Tibial nerve (tissue), 4 donors: ENCODE results near the gene ECE1. TPM values are rescaled to one million over a fixed set of nuclear protein-coding genes. Genes with fewer than 3 reads are reported as not detected.

Experiments used
- DNase-seq, 2 donors: peaks; one replicate each; pipeline ENCODE4 v3.0.0-alpha.2; 2019; ENCODE audit warnings: low spot score in 2 of 2
- H3K27ac ChIP-seq, 4 donors: fragments of 200-600 bp; sonication (generic) in 3 of 4; one replicate each; pipeline ENCODE4 v1.5.1; 2017 to 2019; ENCODE audit warnings: mild to moderate bottlenecking in 1 of 4
- H3K27me3 ChIP-seq, 2 donors: fragments of 200-600 bp; sonication (generic) in 1 of 2; one replicate each; pipeline versions ENCODE4 v1.5.1 to v1.6.0; 2017 to 2019
- H3K36me3 ChIP-seq, 3 donors: fragments of 200-600 bp; sonication (generic); one replicate each; pipeline ENCODE4 v1.5.1; 2018 to 2019
- H3K4me1 ChIP-seq, 4 donors: fragments of 200-600 bp; sonication (generic) in 3 of 4; one replicate each; pipeline ENCODE4 v1.5.1; 2017 to 2019
- H3K4me3 ChIP-seq, 4 donors: fragments of 200-600 bp; sonication (generic) in 3 of 4; one replicate each; pipeline ENCODE4 v1.5.1; 2017 to 2019; ENCODE audit warnings: mild to moderate bottlenecking in 1 of 4, moderate library complexity in 1 of 4
- H3K9me3 ChIP-seq, 4 donors: fragments of 200-600 bp; sonication (generic) in 3 of 4; one replicate each; pipeline ENCODE4 v1.5.1; 2017 to 2019
- EP300 ChIP-seq, 2 donors: sonication (generic); formaldehyde crosslinking; IDR thresholded peaks; one replicate each; pipeline ENCODE4 v1.6.1; 2017; ENCODE audit warnings: antibody characterized with exemption in 2 of 2, mild to moderate bottlenecking in 1 of 2
- POLR2A ChIP-seq, 2 donors: fragments of 450-650 bp; IDR thresholded peaks; one replicate each; pipeline ENCODE4 v1.6.1; 2017; ENCODE audit warnings: antibody characterized with exemption in 2 of 2, mild to moderate bottlenecking in 2 of 2, moderate library complexity in 2 of 2
- WGBS, 2 donors: methylation state at CpG; one replicate each; pipeline ENCODE4 v1.1.5; 2018; 5-methylcytosine and 5-hydroxymethylcytosine counted together
- total RNA-seq, 4 donors: library from RNA; depleted of rRNA; stranded (reverse); fragments of >200 nt; gene quantifications; one replicate each; pipeline ENCODE4 v1.1.0, GENCODE V29; 2016
- TF ChIP-seq, protein P1 (sequence below), 5 experiments: fragments of 200-600 bp in 3 of 5; fragments of 450-650 bp in 2 of 5; sonication (generic) in 3 of 5; IDR thresholded peaks; one replicate each; pipeline ENCODE4 v1.5.1; 2016 to 2019; ENCODE audit warnings: antibody characterized with exemption in 5 of 5, mild to moderate bottlenecking in 3 of 5, moderate library complexity in 2 of 5

ECE1 gene
- total RNA-seq, 4 donors from 2014 or later, result 84.1 to 128 (median 110) TPM

- Histone ChIP-seq H3K27ac (peak overlapping the region; percentile 83 to 98 (median 92)), H3K4me3 (no peak overlapping the region), H3K36me3 (no peaks in the 10 kb centered on the region), H3K27me3 (no peaks in the 10 kb centered on the region), H3K4me1 (peaks cover 0 to 100% (median 80%) of the 10 kb centered on the region in 4 donors), H3K9me3 (no peaks in the 10 kb centered on the region)
- DNase-seq, result no peak
- 78 to 80% methylated on average over 9 of the region's 9 CpGs for WGBS, 2 donors
- TF ChIP-seq EP300 (IDR thresholded peaks at IDR 0.05), result no peak
- TF ChIP-seq, protein P1, sequence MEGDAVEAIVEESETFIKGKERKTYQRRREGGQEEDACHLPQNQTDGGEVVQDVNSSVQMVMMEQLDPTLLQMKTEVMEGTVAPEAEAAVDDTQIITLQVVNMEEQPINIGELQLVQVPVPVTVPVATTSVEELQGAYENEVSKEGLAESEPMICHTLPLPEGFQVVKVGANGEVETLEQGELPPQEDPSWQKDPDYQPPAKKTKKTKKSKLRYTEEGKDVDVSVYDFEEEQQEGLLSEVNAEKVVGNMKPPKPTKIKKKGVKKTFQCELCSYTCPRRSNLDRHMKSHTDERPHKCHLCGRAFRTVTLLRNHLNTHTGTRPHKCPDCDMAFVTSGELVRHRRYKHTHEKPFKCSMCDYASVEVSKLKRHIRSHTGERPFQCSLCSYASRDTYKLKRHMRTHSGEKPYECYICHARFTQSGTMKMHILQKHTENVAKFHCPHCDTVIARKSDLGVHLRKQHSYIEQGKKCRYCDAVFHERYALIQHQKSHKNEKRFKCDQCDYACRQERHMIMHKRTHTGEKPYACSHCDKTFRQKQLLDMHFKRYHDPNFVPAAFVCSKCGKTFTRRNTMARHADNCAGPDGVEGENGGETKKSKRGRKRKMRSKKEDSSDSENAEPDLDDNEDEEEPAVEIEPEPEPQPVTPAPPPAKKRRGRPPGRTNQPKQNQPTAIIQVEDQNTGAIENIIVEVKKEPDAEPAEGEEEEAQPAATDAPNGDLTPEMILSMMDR (IDR thresholded peaks at IDR 0.05), result no peak
- no peak for TF ChIP-seq POLR2A (IDR thresholded peaks at IDR 0.05)
Measured at GRCh38 chr1:21317690-21318043, 27.4 kb upstream of the ECE1 start.

GRCh38 chr1:21317035-21317689 is 26.9 kb upstream of the ECE1 start:
- H3K36me3 ChIP-seq, result no peaks in the 10 kb centered on the region
- no peaks in the 10 kb centered on the region for H3K27me3 ChIP-seq
- H3K4me1 ChIP-seq, result peaks cover 0 to 99% (median 75%) of the 10 kb centered on the region in 4 donors
- 21 to 37% methylated on average over 15 to 16 of the region's 16 CpGs for WGBS, 2 donors
- TF ChIP-seq EP300 (IDR thresholded peaks at IDR 0.05) (peak; percentile 93 to 98), POLR2A (IDR thresholded peaks at IDR 0.05) (peak in 1 of 2 donors; percentile 53)
- TF ChIP-seq, protein P1 (IDR thresholded peaks at IDR 0.05), result no peak
- peak overlapping the region; percentile 83 to 98 (median 92) for H3K27ac ChIP-seq
- H3K4me3 ChIP-seq, result no peak overlapping the region
- no peaks in the 10 kb centered on the region for H3K9me3 ChIP-seq
- peak; percentile 78 to 80 for DNase-seq

- Histone ChIP-seq H3K27me3 (no peaks in the 10 kb centered on the region), H3K4me1 (peaks cover 0 to 98% (median 72%) of the 10 kb centered on the region in 4 donors), H3K9me3 (no peaks in the 10 kb centered on the region), H3K36me3 (no peaks in the 10 kb centered on the region), H3K27ac (peak overlapping the region; percentile 83 to 98 (median 92)), H3K4me3 (no peak overlapping the region)
- no peak for DNase-seq
- TF ChIP-seq POLR2A (IDR thresholded peaks at IDR 0.05) (no peak), EP300 (IDR thresholded peaks at IDR 0.05) (no peak)
- TF ChIP-seq, protein P1 (IDR thresholded peaks at IDR 0.05), result no peak
- 79 to 81% methylated on average over 2 of the region's 2 CpGs for WGBS, 2 donors
Measured at GRCh38 chr1:21314743-21315396, 24.6 kb upstream of the ECE1 start.

DNA sequence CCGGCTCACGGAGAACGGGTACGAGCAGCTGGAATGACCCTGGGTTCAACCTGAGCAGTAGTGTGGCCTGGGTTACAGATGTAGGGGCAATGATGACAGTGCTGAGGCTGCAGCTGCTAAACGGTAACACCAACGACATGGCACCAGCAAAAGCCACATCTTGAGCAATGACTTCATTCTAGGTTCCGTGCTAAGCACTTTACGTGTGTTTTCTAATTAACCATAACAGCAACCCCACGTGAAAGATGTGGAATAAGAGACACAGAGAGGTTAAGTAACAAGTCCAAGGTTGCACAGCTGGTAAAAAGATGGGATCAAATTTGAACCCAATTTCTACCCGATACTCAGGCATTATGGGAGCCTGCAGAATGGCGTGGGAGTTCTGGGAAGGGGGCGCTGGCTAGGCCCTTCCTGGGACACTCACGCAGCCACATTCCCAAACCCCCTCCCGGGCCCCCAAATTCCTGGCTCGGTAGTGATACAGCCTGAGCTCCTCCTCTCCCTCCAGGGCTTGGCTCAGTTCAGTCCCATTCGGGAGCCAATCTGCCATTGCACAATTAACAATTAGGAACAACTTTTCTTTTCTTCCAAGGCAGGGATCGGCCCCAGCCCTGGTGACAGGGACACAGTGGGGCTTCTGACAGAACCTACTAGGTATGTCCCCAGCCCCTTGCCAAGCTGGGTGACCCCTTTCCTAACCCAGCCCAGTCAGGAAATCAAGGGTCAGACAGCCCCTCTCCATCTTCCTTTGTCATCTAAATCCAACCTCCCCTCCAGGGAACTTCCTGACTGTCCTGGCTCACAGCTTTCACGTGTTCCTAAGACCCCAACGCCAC is 23.8 kb upstream of the ECE1 start:
- peaks cover 0 to 98% (median 71%) of the 10 kb centered on the region in 4 donors for H3K4me1 ChIP-seq
- H3K27ac ChIP-seq, result peak overlapping the region; percentile 83 to 98 (median 92)
- 40 to 48% methylated on average over 18 to 19 of the region's 19 CpGs for WGBS, 2 donors
- no peaks in the 10 kb centered on the region for H3K36me3 ChIP-seq
- no peak overlapping the region for H3K4me3 ChIP-seq
- no peaks in the 10 kb centered on the region for H3K27me3 ChIP-seq
- DNase-seq, result peak; percentile 53 to 60
- TF ChIP-seq, protein P1 (IDR thresholded peaks at IDR 0.05), result no peak
- TF ChIP-seq POLR2A (IDR thresholded peaks at IDR 0.05), result no peak
- TF ChIP-seq EP300 (IDR thresholded peaks at IDR 0.05), result peak in 1 of 2 donors; percentile 74
- no peaks in the 10 kb centered on the region for H3K9me3 ChIP-seq
